Astrocyte (in vitro differentiated cells and primary cell): ENCODE measurements around the gene WNT7B. TPM values are rescaled to one million over a fixed set of nuclear protein-coding genes. Genes with fewer than 3 reads are reported as not detected.
A peak's percentile ranks its signal among the peaks of the same experiment; 100 is the strongest.

Experiments
- DNase-seq: peaks from one replicate; pipeline ENCODE4 v3.0.0-alpha.2; 2010; ENCODE audit warnings: low read depth
- FAIRE-seq: peaks from 2 replicates; lab custom pipeline; 2011; peaks lifted over from hg19 to GRCh38; lab: Jason Lieb, UNC
- H2AFZ ChIP-seq: 2 replicates; pipeline ENCODE4 v1.6.0; 2012; ENCODE audit warnings: low read depth, low read length, inconsistent platforms
- H3K27ac ChIP-seq: 2 replicates; pipeline ENCODE4 v1.5.1; 2011; ENCODE audit warnings: low read depth, low read length, inconsistent platforms
- H3K27me3 ChIP-seq: 2 replicates; pipeline ENCODE4 v1.6.0; 2011; ENCODE audit warnings: low read length, inconsistent platforms; ENCODE audit not compliant: insufficient read depth
- H3K36me3 ChIP-seq: 2 replicates; pipeline ENCODE4 v1.5.1; 2011; ENCODE audit warnings: low read length, inconsistent platforms; ENCODE audit not compliant: insufficient read depth
- H3K4me1 ChIP-seq: 2 replicates; pipeline ENCODE4 v1.5.1; 2011; ENCODE audit warnings: low read length, inconsistent platforms; ENCODE audit not compliant: insufficient read depth
- H3K4me2 ChIP-seq: 2 replicates; pipeline ENCODE4 v1.6.0; 2012; ENCODE audit warnings: low read length, inconsistent platforms
- H3K4me3 ChIP-seq: 2 replicates; pipeline ENCODE4 v1.5.1; 2011; ENCODE audit warnings: low read depth, mild to moderate bottlenecking, low read length, inconsistent platforms; ENCODE audit not compliant: insufficient read depth
- H3K79me2 ChIP-seq: 2 replicates; pipeline ENCODE4 v1.6.0; 2012; ENCODE audit warnings: mild to moderate bottlenecking, low read length, inconsistent platforms; ENCODE audit not compliant: insufficient read depth
- H3K9ac ChIP-seq: 2 replicates; pipeline ENCODE4 v1.6.0; 2012; ENCODE audit warnings: mild to moderate bottlenecking, low read length, inconsistent platforms
- H3K9me3 ChIP-seq: 2 replicates; pipeline ENCODE4 v1.5.1; 2012; ENCODE audit warnings: low read depth, mild to moderate bottlenecking, low read length, inconsistent platforms; ENCODE audit not compliant: insufficient read depth
- H4K20me1 ChIP-seq: 2 replicates; pipeline ENCODE4 v1.6.0; 2012; ENCODE audit warnings: low read length, inconsistent platforms; ENCODE audit not compliant: insufficient read depth
- H3K27ac Mint-ChIP-seq: one replicate; pipeline ENCODE4 v1.8.0; 2021; ENCODE audit warnings: mild to moderate bottlenecking, mixed read lengths; ENCODE audit not compliant: unreplicated experiment
- H3K27me3 Mint-ChIP-seq: one replicate; pipeline ENCODE4 v1.8.0; 2021; ENCODE audit warnings: low read depth, mixed read lengths; ENCODE audit not compliant: unreplicated experiment
- H3K36me3 Mint-ChIP-seq: one replicate; pipeline ENCODE4 v1.8.0; 2021; ENCODE audit warnings: low read depth, mixed read lengths; ENCODE audit not compliant: unreplicated experiment
- H3K4me1 Mint-ChIP-seq: one replicate; pipeline ENCODE4 v1.8.0; 2021; ENCODE audit warnings: low read depth, mixed read lengths; ENCODE audit not compliant: unreplicated experiment
- H3K4me3 Mint-ChIP-seq: one replicate; pipeline ENCODE4 v1.8.0; 2021; ENCODE audit warnings: mild to moderate bottlenecking, moderate library complexity, mixed read lengths; ENCODE audit not compliant: unreplicated experiment
- H3K9me3 Mint-ChIP-seq: one replicate; pipeline ENCODE4 v1.8.0; 2021; ENCODE audit warnings: mild to moderate bottlenecking, mixed read lengths; ENCODE audit not compliant: unreplicated experiment
- CTCF ChIP-seq: IDR thresholded peaks from 2 replicates; pipeline ENCODE4 v1.5.1; 2011; ENCODE audit warnings: low read depth, mild to moderate bottlenecking, inconsistent platforms, low read length, moderate library complexity; ENCODE audit not compliant: insufficient read depth
- EZH2 ChIP-seq: IDR thresholded peaks from 2 replicates; pipeline ENCODE4 v1.6.1; 2012; ENCODE audit warnings: mild to moderate bottlenecking, low read length, inconsistent platforms; ENCODE audit not compliant: insufficient read depth
- total RNA-seq: library from RNA; stranded (reverse); gene quantifications from 2 replicates; pipeline ENCODE4 v1.2.1, GENCODE V29; 2021

Gene WNT7B
- total RNA-seq, 1 donor from 2014 or later, result 1.7 TPM

GRCh38 chr22:45908961-45909360 lies 68.0 kb downstream of the WNT7B start:
- H3K36me3 Mint-ChIP-seq, result peaks cover 1% of the 10 kb centered on the region
- H3K27me3 Mint-ChIP-seq, result peaks cover 49% of the 10 kb centered on the region
- peaks cover 2% of the 10 kb centered on the region for H3K4me1 Mint-ChIP-seq
- no peaks in the 10 kb centered on the region for H3K36me3 ChIP-seq
- peaks cover 15% of the 10 kb centered on the region for H3K4me1 ChIP-seq
- H3K4me3 ChIP-seq, result no peak overlapping the region
- no peaks in the 10 kb centered on the region for H3K27me3 ChIP-seq
- no peak overlapping the region for H2AFZ ChIP-seq
- H3K79me2 ChIP-seq, result no peaks in the 10 kb centered on the region
- FAIRE-seq (no peak), DNase-seq (no peak)
- no peak overlapping the region for H3K27ac Mint-ChIP-seq
- H3K4me2 ChIP-seq, result no peak overlapping the region
- TF ChIP-seq EZH2, result no peak
- no peak for TF ChIP-seq CTCF
- no peak overlapping the region for H3K27ac ChIP-seq
- H3K9ac ChIP-seq, result no peak overlapping the region
- no peaks in the 10 kb centered on the region for H3K9me3 ChIP-seq
- no peak overlapping the region for H3K4me3 Mint-ChIP-seq
- no peaks in the 10 kb centered on the region for H4K20me1 ChIP-seq
- peaks cover under 1% of the 10 kb centered on the region for H3K9me3 Mint-ChIP-seq

GRCh38 chr22:45907996-45908395 lies 69.0 kb downstream of the WNT7B start:
- Mint-ChIP-seq H3K27ac (no peak overlapping the region), H3K36me3 (peaks cover 1% of the 10 kb centered on the region), H3K9me3 (no peaks in the 10 kb centered on the region), H3K27me3 (peaks cover 44% of the 10 kb centered on the region), H3K4me3 (no peak overlapping the region), H3K4me1 (peaks cover 2% of the 10 kb centered on the region)
- no peaks in the 10 kb centered on the region for H3K79me2 ChIP-seq
- H3K36me3 ChIP-seq, result no peaks in the 10 kb centered on the region
- H3K9ac ChIP-seq, result no peak overlapping the region
- TF ChIP-seq EZH2 (no peak), CTCF (no peak)
- H3K4me2 ChIP-seq, result no peak overlapping the region
- DNase-seq, result no peak
- peaks cover 24% of the 10 kb centered on the region for H3K4me1 ChIP-seq
- H2AFZ ChIP-seq, result no peak overlapping the region
- H4K20me1 ChIP-seq, result no peaks in the 10 kb centered on the region
- no peak overlapping the region for H3K4me3 ChIP-seq
- no peaks in the 10 kb centered on the region for H3K27me3 ChIP-seq
- FAIRE-seq, result no peak
- no peaks in the 10 kb centered on the region for H3K9me3 ChIP-seq
- H3K27ac ChIP-seq, result no peak overlapping the region

GRCh38 chr22:45907378-45907777 lies 69.6 kb downstream of the WNT7B start:
- peak; percentile 5 for FAIRE-seq
- no peaks in the 10 kb centered on the region for H3K9me3 Mint-ChIP-seq

More at GRCh38 chr22:45907378-45907777, 69.6 kb downstream of the WNT7B start:
- peaks cover 5% of the 10 kb centered on the region for H3K4me1 Mint-ChIP-seq
- no peak overlapping the region for H3K27ac ChIP-seq
- H3K4me1 ChIP-seq, result peaks cover 27% of the 10 kb centered on the region
- no peaks in the 10 kb centered on the region for H4K20me1 ChIP-seq
- no peak overlapping the region for H2AFZ ChIP-seq
- H3K79me2 ChIP-seq, result no peaks in the 10 kb centered on the region
- H3K4me3 ChIP-seq, result no peak overlapping the region
- H3K9ac ChIP-seq, result no peak overlapping the region
- H3K27me3 ChIP-seq, result no peaks in the 10 kb centered on the region
- H3K36me3 Mint-ChIP-seq, result peaks cover 1% of the 10 kb centered on the region
- DNase-seq, result no peak
- H3K27ac Mint-ChIP-seq, result no peak overlapping the region
- peaks cover 44% of the 10 kb centered on the region for H3K27me3 Mint-ChIP-seq
- no peak overlapping the region for H3K4me3 Mint-ChIP-seq
- no peak for TF ChIP-seq EZH2
- no peak for TF ChIP-seq CTCF
- no peaks in the 10 kb centered on the region for H3K36me3 ChIP-seq
- H3K9me3 ChIP-seq, result no peaks in the 10 kb centered on the region
- H3K4me2 ChIP-seq, result no peak overlapping the region
